PC-9 (cell line): ENCODE data around the gene PROM1.

Experiments
- EZH2 ChIP-seq: fragments of 200-600 bp; sonication (generic); IDR thresholded peaks from 2 replicates; pipeline ENCODE4 v1.8.0; 2017; ENCODE audit warnings: antibody characterized with exemption, low read depth
- TF ChIP-seq, protein P1 (sequence below): fragments of 200-600 bp; sonication (generic); conservative IDR thresholded peaks from 2 replicates; pipeline ENCODE4 v1.6.1; 2017; ENCODE audit warnings: mixed run types, antibody characterized with exemption, mild to moderate bottlenecking, moderate library complexity

DNA sequence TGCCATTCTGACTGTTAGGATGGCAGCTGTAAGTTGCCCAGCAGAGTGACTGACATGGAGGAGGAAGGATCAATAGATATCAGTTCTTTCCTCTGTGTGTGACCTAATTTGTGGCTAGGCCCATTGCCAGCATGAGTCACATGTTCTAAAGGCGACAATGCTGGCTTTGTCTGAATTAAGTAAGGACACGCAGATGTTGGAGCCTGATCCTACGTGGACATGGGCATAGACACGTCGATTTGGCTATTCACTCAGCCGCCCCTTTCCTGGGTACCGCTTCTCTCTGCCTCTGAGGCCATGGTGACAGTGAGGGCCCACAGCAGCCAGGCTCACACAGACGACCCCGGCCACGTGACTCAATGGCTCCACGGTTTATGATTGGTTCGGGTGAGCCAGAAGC is 16.3 kb downstream of the PROM1 start:
- TF ChIP-seq, protein P1, sequence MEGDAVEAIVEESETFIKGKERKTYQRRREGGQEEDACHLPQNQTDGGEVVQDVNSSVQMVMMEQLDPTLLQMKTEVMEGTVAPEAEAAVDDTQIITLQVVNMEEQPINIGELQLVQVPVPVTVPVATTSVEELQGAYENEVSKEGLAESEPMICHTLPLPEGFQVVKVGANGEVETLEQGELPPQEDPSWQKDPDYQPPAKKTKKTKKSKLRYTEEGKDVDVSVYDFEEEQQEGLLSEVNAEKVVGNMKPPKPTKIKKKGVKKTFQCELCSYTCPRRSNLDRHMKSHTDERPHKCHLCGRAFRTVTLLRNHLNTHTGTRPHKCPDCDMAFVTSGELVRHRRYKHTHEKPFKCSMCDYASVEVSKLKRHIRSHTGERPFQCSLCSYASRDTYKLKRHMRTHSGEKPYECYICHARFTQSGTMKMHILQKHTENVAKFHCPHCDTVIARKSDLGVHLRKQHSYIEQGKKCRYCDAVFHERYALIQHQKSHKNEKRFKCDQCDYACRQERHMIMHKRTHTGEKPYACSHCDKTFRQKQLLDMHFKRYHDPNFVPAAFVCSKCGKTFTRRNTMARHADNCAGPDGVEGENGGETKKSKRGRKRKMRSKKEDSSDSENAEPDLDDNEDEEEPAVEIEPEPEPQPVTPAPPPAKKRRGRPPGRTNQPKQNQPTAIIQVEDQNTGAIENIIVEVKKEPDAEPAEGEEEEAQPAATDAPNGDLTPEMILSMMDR = no peak
- TF ChIP-seq EZH2 = no peak
